NCI-H2107 (cell line): ENCODE results near the gene FBXL16.

Experiments
- DNase-seq: peaks from one replicate; lab custom pipeline; 2025; lab: John Stamatoyannopoulos, UW

FBXL16 gene

GRCh38 chr16:734981-735881 is 29.6 kb upstream of the FBXL16 start:
- no peak for DNase-seq

DNA sequence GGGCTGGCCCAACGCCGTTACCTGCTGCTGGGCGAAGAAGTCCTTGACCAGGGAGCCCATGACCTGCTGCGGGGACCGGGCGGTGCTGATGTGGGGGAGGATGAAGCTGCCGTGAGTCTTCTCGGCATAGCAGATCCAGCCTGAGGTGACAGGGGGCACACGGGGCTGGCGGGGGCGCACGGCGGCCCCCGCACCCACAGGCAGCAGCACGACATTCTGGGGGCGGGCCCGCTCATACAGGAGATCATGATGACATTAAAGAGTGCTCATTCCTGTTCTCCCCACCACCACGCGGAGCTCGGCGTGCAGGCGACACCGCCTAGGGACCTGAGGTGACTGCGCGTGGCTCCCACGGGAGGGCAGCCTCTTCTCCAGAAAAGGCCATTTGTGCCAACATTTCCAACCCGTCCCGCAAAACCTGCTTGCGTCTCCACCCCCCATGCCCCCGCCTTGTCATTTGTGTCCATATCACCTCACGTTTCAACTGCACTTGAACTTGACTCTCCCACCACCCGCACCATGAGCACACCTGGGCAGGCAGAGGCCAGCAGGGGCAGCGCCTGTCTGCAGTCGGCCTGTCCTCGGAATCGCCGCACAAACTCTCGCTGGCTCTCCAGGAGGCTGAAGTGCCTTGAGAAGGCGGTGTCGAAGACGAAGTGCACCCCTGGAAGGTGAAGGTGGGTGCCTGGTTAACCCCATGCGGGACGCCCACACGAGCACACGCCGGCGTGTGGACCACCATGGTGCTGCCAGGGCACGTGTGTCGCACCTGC is 28.8 kb upstream of the FBXL16 start:
- no peak for DNase-seq

- no peak for DNase-seq
Observed at GRCh38 chr16:733382-734207, 28.0 kb upstream of the FBXL16 start.

GRCh38 chr16:732936-733335 is 27.3 kb upstream of the FBXL16 start:
- DNase-seq: no peak

- DNase-seq: no peak
Observed at GRCh38 chr16:732332-732731, 26.7 kb upstream of the FBXL16 start.

DNA sequence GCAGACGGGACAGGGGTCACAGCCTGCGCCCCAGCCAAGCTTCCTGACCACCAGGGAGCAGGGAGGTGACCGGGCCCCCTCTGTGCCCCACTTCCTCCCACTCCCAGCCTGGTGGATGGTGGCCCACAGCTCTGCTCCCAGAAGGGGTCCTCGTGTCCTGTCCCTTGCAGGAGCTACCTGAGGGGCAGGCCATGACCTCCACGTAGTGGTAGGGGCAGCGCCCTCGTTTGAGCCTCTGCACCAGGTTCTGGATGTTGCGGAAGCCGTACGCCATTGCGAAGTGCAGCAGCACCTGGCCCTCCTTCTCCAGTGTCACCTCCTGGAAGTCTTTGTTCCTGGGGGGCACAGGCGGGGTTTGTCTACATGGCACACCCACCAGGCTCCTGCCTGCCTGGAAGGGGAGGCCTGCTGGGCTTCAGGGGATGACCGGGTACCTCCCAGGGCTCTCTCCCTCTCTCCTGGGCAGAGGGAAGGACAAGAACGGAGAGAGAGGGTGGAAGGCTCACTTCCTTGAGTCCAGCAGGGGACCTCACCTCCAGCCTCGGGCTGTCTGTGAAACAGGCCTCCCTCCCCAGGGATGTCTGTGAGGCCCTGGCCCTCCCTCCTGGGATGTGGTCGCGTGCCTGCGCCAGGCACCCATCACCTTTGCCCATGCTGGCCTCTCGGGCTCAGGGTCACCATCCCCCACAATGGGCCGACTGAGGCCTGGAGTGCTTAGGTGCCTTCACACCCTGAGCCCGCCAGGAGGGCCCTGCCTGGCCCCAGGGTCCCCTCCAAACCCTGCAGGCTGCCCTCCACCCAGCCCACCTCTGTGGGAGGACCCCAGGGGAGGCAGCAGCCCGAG is 25.3 kb upstream of the FBXL16 start:
- no peak for DNase-seq

DNA sequence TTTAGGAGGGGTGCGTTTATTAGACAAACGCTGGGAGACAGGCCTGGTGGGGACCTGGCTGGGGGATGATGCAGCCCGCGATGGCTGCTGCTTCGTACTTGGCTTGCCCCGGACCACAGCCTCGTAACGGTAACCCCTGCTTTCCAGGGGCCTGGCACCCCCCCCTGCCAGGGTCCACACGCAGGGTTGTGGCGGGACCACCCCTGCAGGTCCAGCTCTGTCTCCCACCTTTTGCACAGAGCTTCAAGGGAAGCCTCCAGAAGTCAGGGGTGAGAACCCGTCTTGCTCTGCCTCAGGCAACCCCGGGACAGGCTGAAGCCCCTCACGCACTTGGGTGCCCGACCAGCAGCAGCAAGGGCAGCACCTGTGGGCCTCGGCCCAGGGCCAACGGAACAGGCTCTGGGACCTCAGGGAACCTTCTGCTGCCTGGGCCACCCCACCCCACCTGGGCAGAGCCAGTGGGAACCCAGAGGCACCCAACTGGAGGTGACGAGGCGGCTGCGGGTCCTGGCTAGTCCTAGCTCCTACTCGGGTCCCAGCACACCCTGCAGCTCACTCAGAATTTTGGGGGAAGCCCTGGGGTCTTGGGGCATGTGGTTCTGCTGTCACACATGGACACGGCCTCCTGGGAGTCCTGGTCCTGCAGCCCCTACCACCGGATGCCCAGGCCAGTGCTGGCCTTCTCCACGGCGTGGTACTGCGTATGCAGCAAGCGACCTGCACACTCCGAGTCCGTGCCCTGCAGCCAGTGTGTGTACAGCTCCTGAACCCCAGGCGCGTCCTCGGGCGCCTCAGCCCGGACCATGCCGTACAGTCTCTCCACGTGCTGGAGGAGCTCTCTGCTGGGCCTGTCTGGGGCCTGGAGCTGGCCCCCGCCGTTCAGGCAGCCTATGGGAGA is 24.4 kb upstream of the FBXL16 start:
- no peak for DNase-seq

- no peak for DNase-seq
Observed at GRCh38 chr16:728890-729744, 23.5 kb upstream of the FBXL16 start.

GRCh38 chr16:728131-728889 is 22.7 kb upstream of the FBXL16 start:
- no peak for DNase-seq

GRCh38 chr16:727291-727977 is 21.8 kb upstream of the FBXL16 start:
- no peak for DNase-seq

- no peak for DNase-seq
Observed at GRCh38 chr16:726438-727290, 21.1 kb upstream of the FBXL16 start, which contains the start of the genes CCDC78 and HAGHL. Gene CCDC78, minus strand, starts transcription at chr16:726443. Its CDS starts 76 bp downstream, at chr16:726367. Gene HAGHL, plus strand, starts transcription at chr16:727106. Its CDS starts 404 bp downstream, at chr16:727510.

GRCh38 chr16:726188-726437 is 20.5 kb upstream of the FBXL16 start:
- no peak for DNase-seq

DNA sequence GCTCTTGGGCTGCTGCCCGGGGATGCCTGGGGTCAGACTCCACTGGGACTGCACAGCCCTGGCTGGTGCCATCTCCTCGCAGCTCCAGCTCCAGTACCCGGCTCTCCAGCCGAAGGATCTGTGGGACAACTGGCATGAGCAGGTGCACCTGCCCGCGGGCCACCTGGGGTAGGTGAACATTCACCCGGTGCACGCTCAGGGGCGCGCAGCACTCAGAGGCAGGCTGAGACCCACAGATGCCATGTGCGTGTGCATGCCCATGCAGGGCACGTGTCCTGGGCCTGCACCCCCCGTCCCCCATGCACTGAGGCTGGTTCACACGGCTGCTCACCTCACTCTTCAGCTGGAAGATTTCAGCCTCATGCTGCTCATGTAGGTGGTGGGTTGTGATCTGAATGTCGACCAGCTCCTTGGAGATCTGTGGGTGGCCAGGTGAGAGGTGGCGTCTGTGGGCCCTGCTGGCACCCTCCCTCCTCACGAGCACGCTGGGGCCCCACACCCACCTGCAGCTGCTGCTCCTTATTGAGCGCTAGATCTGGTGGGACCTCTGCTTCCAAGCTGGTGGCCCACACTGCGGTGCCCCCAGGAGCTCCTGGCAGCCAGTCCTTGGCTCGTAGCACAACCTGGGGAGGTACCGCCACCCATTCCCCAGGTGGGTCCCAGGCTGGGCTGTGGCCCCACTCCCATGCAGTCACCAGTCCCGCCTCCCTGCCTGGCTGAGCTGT is 20.0 kb upstream of the FBXL16 start:
- no peak for DNase-seq

GRCh38 chr16:725041-725376 is 19.4 kb upstream of the FBXL16 start:
- DNase-seq: no peak

GRCh38 chr16:724188-725040 is 18.8 kb upstream of the FBXL16 start:
- DNase-seq: no peak

DNA sequence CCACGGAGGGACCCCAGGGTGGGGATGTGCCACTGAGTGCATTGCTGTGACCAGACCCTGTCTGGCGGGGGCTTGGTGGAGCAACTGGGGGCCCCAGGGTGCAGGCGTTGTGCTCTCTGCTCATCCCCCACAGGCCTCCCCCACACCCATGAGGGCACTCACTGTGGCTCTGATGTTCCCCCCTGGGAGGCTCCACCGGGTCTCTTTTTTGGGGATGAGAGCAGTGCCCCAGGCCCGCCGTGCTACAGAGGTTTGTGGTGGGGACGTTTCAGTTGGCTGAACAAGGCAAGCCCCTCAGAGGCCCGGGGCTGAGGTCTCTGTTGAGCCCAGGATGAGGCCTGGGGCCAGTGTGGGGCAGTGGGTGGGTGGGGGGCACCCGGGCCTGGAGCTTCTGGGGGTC is 18.1 kb upstream of the FBXL16 start:
- DNase-seq: no peak
